SJSA1 (cell line): ENCODE results near the gene MAP4K3. TPM values are rescaled to one million over a fixed set of nuclear protein-coding genes. Genes with fewer than 3 reads are reported as not detected.

ENCODE experiments used
- DNase-seq, 2 experiments: peaks; one replicate each; pipeline ENCODE4 v3.0.0-alpha.2; 2015 to 2020; ENCODE audit warnings: low spot score in 2 of 2, low read depth in 1 of 2
- H3K27ac ChIP-seq: fragments of 250-450 bp; sonication (Bioruptor Pico); 2 replicates; pipeline ENCODE4 v1.5.1; 2020; ENCODE audit warnings: mild to moderate bottlenecking, moderate library complexity
- H3K27me3 ChIP-seq: fragments of 250-450 bp; sonication (Bioruptor Pico); replicated peaks from 2 replicates; pipeline ENCODE4 v1.5.1; 2020; ENCODE audit warnings: mild to moderate bottlenecking, moderate library complexity
- H3K36me3 ChIP-seq: fragments of 250-450 bp; sonication (Bioruptor Pico); 2 replicates; pipeline ENCODE4 v1.5.1; 2020; ENCODE audit warnings: mild to moderate bottlenecking
- H3K4me1 ChIP-seq: fragments of 250-450 bp; sonication (Bioruptor Pico); replicated peaks from 2 replicates; pipeline ENCODE4 v1.6.1; 2021; ENCODE audit warnings: mild to moderate bottlenecking
- H3K4me3 ChIP-seq: fragments of 250-450 bp; sonication (Bioruptor Pico); 2 replicates; pipeline ENCODE4 v1.5.1; 2020; ENCODE audit warnings: mild to moderate bottlenecking
- H3K9me3 ChIP-seq: fragments of 250-450 bp; sonication (Bioruptor Pico); replicated peaks from 2 replicates; pipeline ENCODE4 v1.5.1; 2020; ENCODE audit warnings: mild to moderate bottlenecking
- total RNA-seq: library from RNA; depleted of rRNA; stranded (reverse); fragments of >200 nt; shearing (Covaris generic); gene quantifications from 2 replicates; pipeline ENCODE4 v1.2.3, GENCODE V29; 2014

Gene MAP4K3
- total RNA-seq, 1 experiment from 2014 or later: 49.5 TPM

- Histone ChIP-seq H3K9me3 (no peaks in the 10 kb centered on the region), H3K27me3 (no peaks in the 10 kb centered on the region), H3K4me1 (peaks cover 46% of the 10 kb centered on the region), H3K27ac (no peak overlapping the region), H3K36me3 (peaks cover 18% of the 10 kb centered on the region), H3K4me3 (no peak overlapping the region)
- no peak for DNase-seq
Observed at GRCh38 chr2:39433586-39434195, 3.4 kb downstream of the MAP4K3 start.

DNA sequence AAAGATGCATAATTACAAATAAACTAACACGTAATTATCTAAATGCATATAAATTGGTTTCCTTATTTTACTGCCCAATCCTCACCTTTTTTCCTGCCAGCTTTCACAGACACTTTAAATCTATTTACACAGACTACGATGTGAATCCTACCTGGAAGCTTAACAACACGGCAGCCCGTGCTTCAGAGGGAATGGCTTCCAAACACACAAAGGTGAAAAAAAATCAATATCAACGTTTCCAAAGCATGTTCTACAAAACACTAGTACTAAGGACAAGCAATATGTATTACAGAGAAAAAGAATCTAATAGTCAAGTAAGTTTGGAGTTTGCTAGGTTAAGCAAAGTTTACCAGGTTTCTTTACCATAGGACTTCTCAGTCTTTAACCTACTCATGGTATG is 4.4 kb downstream of the MAP4K3 start:
- Histone ChIP-seq H3K27ac (no peak overlapping the region), H3K4me1 (peaks cover 36% of the 10 kb centered on the region), H3K4me3 (no peak overlapping the region), H3K27me3 (no peaks in the 10 kb centered on the region), H3K36me3 (peaks cover 18% of the 10 kb centered on the region), H3K9me3 (no peaks in the 10 kb centered on the region)
- no peak for DNase-seq

DNA sequence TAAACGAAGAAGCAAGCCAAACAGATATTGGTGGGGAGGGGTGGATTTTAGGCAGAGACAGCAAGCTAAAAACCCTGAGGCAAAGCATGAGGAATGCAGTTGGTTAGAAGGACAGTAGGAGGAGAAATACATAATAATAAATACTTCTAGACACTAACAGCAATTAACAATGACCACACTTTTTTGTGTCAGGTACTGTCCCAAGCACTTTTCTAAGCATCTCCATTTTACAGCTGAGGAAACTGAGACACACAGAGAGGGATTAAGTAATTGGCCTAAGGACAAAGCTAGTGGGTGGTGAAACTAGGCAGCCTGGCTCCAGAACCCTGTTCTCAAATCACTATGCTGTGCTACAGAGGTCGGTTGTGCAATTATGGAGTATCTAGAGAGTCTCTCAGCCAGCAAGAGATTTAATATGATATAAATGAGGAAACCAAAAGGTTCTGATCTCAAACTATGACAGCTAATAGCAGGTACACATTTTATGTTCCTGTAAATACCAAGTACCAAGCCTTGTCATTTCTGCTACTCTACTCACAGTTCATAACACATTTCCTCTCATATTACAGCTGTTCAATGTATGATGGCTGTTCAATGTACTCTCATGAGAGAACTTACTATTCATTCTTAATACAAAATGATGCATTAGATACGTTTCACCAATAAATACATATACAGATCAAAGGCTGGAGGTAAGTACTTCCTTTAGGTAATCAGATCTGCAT is 5.3 kb downstream of the MAP4K3 start:
- peaks cover 36% of the 10 kb centered on the region for H3K4me1 ChIP-seq
- H3K27me3 ChIP-seq: no peaks in the 10 kb centered on the region
- no peak for DNase-seq
- no peaks in the 10 kb centered on the region for H3K9me3 ChIP-seq
- H3K36me3 ChIP-seq: peaks cover 16% of the 10 kb centered on the region
- H3K27ac ChIP-seq: no peak overlapping the region
- H3K4me3 ChIP-seq: no peak overlapping the region

- no peak overlapping the region for H3K27ac ChIP-seq
- peaks cover 11% of the 10 kb centered on the region; the same call in 1 of the 2 replicates for H3K36me3 ChIP-seq
- DNase-seq: no peak
- peaks cover 34% of the 10 kb centered on the region for H3K4me1 ChIP-seq
- no peak overlapping the region for H3K4me3 ChIP-seq
- no peaks in the 10 kb centered on the region for H3K27me3 ChIP-seq
- no peaks in the 10 kb centered on the region for H3K9me3 ChIP-seq
Observed at GRCh38 chr2:39429746-39430145, 7.3 kb downstream of the MAP4K3 start.

- H3K27me3 ChIP-seq: no peaks in the 10 kb centered on the region
- H3K27ac ChIP-seq: no peak overlapping the region
- no peaks in the 10 kb centered on the region for H3K9me3 ChIP-seq
- H3K36me3 ChIP-seq: 0 out of 2 replicates have a peak, but pooled peaks cover 7% of the 10 kb centered on the region
- H3K4me3 ChIP-seq: no peak overlapping the region
- DNase-seq: no peak
- peaks cover 11% of the 10 kb centered on the region for H3K4me1 ChIP-seq
Observed at GRCh38 chr2:39424951-39425350, 12.1 kb downstream of the MAP4K3 start.

DNA sequence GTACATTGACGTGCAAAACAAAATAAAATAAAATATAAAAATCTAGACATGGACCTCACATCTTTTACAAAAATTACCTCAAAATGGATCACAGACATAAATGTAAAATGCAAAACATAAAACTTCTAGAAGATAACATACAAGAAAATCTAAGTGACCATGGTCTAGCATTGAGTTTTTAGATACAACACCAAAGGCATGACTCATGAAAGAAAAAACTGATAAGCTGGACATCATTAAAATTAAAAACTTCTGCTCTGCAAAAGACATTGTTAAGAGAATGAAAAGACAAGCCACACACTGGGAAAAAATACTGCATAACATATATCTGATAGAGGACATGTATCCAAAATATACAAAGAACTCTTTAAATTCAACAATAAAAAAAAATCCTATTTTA is 14.4 kb downstream of the MAP4K3 start:
- no peaks in the 10 kb centered on the region for H3K36me3 ChIP-seq
- H3K4me1 ChIP-seq: peaks cover 12% of the 10 kb centered on the region
- H3K27me3 ChIP-seq: no peaks in the 10 kb centered on the region
- H3K27ac ChIP-seq: no peak overlapping the region
- H3K4me3 ChIP-seq: no peak overlapping the region
- H3K9me3 ChIP-seq: no peaks in the 10 kb centered on the region
- no peak for DNase-seq

- Histone ChIP-seq H3K36me3 (no peaks in the 10 kb centered on the region), H3K4me1 (peaks cover 12% of the 10 kb centered on the region), H3K27ac (no peak overlapping the region), H3K4me3 (no peak overlapping the region), H3K9me3 (no peaks in the 10 kb centered on the region), H3K27me3 (no peaks in the 10 kb centered on the region)
- no peak for DNase-seq
Observed at GRCh38 chr2:39421354-39421753, 15.7 kb downstream of the MAP4K3 start.

DNA sequence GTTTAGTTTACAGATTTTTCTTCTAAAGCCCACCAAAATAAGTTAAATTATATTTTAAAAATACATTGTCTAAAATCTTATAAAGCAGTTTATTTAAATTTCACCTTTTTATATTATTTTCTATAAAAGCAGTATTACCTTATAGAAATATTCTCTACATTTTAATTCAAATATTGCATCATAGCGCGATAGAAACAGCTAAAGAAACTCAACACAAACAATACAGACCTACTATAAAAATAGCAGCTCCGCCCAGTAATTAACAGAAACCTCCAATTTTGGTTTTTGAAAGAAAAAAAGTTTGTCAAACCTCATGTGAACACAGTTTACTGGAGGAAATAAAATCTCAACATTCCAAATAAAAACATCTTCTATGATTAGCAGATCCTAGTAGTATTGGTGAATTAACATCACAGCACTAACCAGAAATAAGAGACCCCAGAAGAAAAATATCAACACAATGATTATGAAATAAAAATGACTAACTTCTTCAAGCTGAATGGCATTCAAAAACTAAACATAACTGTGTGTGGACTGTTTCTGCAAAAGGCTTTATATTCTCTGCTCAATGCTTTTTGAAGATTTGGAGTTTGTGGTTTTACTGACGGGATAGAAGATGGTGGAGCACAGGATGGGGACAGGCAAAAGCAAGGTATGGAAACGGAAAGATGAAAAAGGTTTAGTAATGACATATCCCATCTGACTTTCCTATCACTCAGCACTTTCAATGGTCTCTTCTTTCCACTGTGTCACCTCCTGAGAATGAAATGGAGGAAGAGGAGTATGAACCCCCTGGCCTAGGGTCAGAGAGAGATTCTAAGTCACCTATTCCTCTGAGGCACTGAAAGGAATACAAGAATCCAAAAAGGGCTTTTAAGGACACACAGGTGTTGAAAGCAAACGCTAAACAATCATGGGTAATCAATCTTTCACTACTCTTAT is 17.5 kb downstream of the MAP4K3 start:
- no peaks in the 10 kb centered on the region for H3K9me3 ChIP-seq
- no peak for DNase-seq
- no peak overlapping the region for H3K27ac ChIP-seq
- H3K27me3 ChIP-seq: no peaks in the 10 kb centered on the region
- peaks cover 5% of the 10 kb centered on the region; the same call in 1 of the 2 replicates for H3K4me1 ChIP-seq
- no peak overlapping the region for H3K4me3 ChIP-seq
- H3K36me3 ChIP-seq: no peaks in the 10 kb centered on the region

GRCh38 chr2:39418491-39418890 is 18.6 kb downstream of the MAP4K3 start:
- H3K27me3 ChIP-seq: no peaks in the 10 kb centered on the region
- no peaks in the 10 kb centered on the region for H3K9me3 ChIP-seq
- H3K4me1 ChIP-seq: peaks cover 5% of the 10 kb centered on the region; the same call in 1 of the 2 replicates
- no peaks in the 10 kb centered on the region for H3K36me3 ChIP-seq
- no peak overlapping the region for H3K27ac ChIP-seq
- no peak for DNase-seq
- no peak overlapping the region for H3K4me3 ChIP-seq

- H3K27ac ChIP-seq: no peak overlapping the region
- H3K4me1 ChIP-seq: peaks cover 17% of the 10 kb centered on the region
- H3K36me3 ChIP-seq: no peaks in the 10 kb centered on the region
- no peaks in the 10 kb centered on the region for H3K27me3 ChIP-seq
- H3K4me3 ChIP-seq: no peak overlapping the region
- no peak for DNase-seq
- no peaks in the 10 kb centered on the region for H3K9me3 ChIP-seq
Observed at GRCh38 chr2:39416140-39416539, 20.9 kb downstream of the MAP4K3 start.

DNA sequence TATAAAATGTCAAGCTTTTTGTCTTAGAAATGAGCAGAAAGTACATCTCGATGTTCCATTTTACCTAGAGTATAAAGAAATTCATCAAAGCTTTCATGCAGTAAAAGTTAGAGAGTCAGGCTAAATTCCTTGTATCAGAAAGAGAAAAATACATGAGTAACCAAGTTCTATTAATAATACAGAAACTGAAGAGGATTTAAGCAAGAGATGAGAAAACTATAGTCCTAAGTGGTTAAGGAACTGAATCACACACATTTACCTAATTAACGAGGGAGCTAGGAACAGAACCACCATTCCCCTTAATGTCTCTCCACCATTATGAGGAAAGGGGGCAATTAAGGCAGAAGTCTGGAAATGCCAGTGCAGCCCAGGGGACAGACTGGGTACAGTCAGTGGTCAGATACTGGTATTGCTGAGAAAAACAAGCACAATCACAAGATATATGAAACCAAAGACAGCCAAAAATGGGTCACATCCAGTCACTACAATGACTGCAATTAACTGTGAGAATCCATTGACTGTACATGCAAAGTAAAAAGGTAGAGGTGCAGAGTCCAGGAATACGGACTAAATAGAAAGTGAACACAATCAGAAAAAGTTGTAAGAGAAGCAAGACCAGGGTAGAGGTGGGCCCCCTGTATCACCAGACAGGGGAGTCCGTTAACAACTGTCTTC is 23.9 kb downstream of the MAP4K3 start:
- H3K27ac ChIP-seq: no peak overlapping the region
- no peak for DNase-seq
- no peaks in the 10 kb centered on the region for H3K36me3 ChIP-seq
- H3K4me3 ChIP-seq: no peak overlapping the region
- H3K4me1 ChIP-seq: peaks cover 39% of the 10 kb centered on the region
- H3K27me3 ChIP-seq: no peaks in the 10 kb centered on the region
- H3K9me3 ChIP-seq: no peaks in the 10 kb centered on the region

GRCh38 chr2:39411181-39411944 is 25.7 kb downstream of the MAP4K3 start:
- Histone ChIP-seq H3K27ac (peak overlapping the region; percentile 64), H3K27me3 (no peaks in the 10 kb centered on the region), H3K36me3 (no peaks in the 10 kb centered on the region), H3K9me3 (no peaks in the 10 kb centered on the region), H3K4me3 (no peak overlapping the region), H3K4me1 (peaks cover 45% of the 10 kb centered on the region)
- peak; percentile 47 to 78 for DNase-seq
